MM.1S (cell line): ENCODE measurements around the gene IFITM1.

ENCODE experiments used
- DNase-seq: peaks from one replicate; pipeline ENCODE4 v3.0.0-alpha.2; 2015
- H2AFZ ChIP-seq: fragments of 300-600 bp; sonication (generic); 2 replicates; pipeline ENCODE4 v1.6.0; 2016; ENCODE audit warnings: antibody characterized with exemption, low read length
- H3F3A ChIP-seq: fragments of 300-600 bp; sonication (generic); 2 replicates; pipeline ENCODE4 v1.6.1; 2016; ENCODE audit warnings: mild to moderate bottlenecking, antibody characterized with exemption, low read length, moderate library complexity, mixed read lengths; ENCODE audit not compliant: insufficient read depth
- H3K27ac ChIP-seq: fragments of 300-600 bp; sonication (generic); 2 replicates; pipeline ENCODE4 v1.5.1; 2016; ENCODE audit warnings: mild to moderate bottlenecking, low read length
- H3K27me3 ChIP-seq: fragments of 300-600 bp; sonication (generic); replicated peaks from 2 replicates; pipeline ENCODE4 v1.6.0; 2016; ENCODE audit warnings: low read length; ENCODE audit not compliant: insufficient read depth
- H3K36me3 ChIP-seq: fragments of 300-600 bp; sonication (generic); replicated peaks from 2 replicates; pipeline ENCODE4 v1.6.1; 2016; ENCODE audit warnings: mild to moderate bottlenecking, low read length, mixed read lengths; ENCODE audit not compliant: insufficient read depth
- H3K4me1 ChIP-seq: fragments of 300-600 bp; sonication (generic); 2 replicates; pipeline ENCODE4 v1.6.1; 2016; ENCODE audit warnings: low read length, mixed read lengths
- H3K4me2 ChIP-seq: fragments of 300-600 bp; sonication (generic); 2 replicates; pipeline ENCODE4 v1.6.0; 2016; ENCODE audit warnings: low read depth, low read length
- H3K4me3 ChIP-seq: fragments of 300-600 bp; sonication (generic); 2 replicates; pipeline ENCODE4 v1.5.1; 2016; ENCODE audit warnings: low read length, mixed read lengths
- H3K79me2 ChIP-seq: fragments of 300-600 bp; sonication (generic); 2 replicates; pipeline ENCODE4 v1.6.1; 2016; ENCODE audit warnings: mixed run types, low read length, mixed read lengths
- H3K9ac ChIP-seq: fragments of 300-600 bp; sonication (generic); 2 replicates; pipeline ENCODE4 v1.6.1; 2016; ENCODE audit warnings: low read length, mixed read lengths
- H3K9me2 ChIP-seq: fragments of 300-600 bp; sonication (generic); replicated peaks from 2 replicates; pipeline ENCODE4 v1.6.1; 2016; ENCODE audit warnings: mild to moderate bottlenecking, low read length, mixed read lengths; ENCODE audit not compliant: insufficient read depth
- H3K9me3 ChIP-seq: fragments of 300-600 bp; sonication (generic); replicated peaks from 2 replicates; pipeline ENCODE4 v1.6.1; 2016; ENCODE audit warnings: mild to moderate bottlenecking, low read length, mixed read lengths; ENCODE audit not compliant: insufficient read depth
- H4K20me1 ChIP-seq: fragments of 300-600 bp; sonication (generic); 2 replicates; pipeline ENCODE4 v1.6.1; 2016; ENCODE audit warnings: mild to moderate bottlenecking, low read length, moderate library complexity, mixed read lengths; ENCODE audit not compliant: insufficient read depth
- EZH2 ChIP-seq: fragments of 300-600 bp; sonication (generic); optimal IDR thresholded peaks from 2 replicates; pipeline ENCODE3; 2017; ENCODE audit warnings: low read depth, mild to moderate bottlenecking, antibody characterized with exemption, low read length, mixed read lengths
- EZH2phosphoT487 ChIP-seq: fragments of 300-600 bp; sonication (generic); IDR thresholded peaks from 2 replicates; pipeline ENCODE4 v1.6.1; 2018; ENCODE audit warnings: antibody characterized with exemption, low read length
- TF ChIP-seq, protein P1 (sequence below): fragments of 300-600 bp; sonication (generic); IDR thresholded peaks from 2 replicates; pipeline ENCODE4 v1.5.1; 2016; ENCODE audit warnings: antibody characterized with exemption, low read length, mixed read lengths

The IFITM1 gene

DNA sequence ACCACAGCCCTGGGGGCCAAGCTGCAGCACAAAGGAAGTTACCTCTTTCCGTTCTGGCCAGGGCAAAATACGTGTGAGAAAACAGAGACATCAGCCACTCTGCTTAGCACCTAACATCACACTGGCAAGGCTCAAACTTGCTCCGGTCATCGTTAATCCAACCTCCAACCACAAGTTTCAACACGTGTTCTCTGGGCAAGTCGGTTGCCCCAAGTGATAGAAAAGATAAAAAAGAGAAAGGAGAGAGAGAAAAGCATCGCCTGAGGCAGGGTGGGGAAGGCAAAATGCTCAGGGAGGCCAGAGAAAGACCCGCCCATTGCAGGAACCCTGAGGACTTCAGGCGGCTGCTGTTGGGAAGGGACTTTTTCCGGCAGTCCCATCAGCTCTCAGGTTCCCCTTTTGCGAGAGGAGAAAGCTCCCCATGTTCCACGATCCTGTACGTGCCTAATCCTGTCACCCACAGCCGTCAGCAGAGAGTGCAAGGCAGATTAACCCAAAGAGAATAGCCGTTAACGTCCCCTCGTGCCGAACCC, 36.9 kb downstream of the IFITM1 start:
- Histone ChIP-seq H3K4me2 (peak overlapping the region; percentile 67), H3K27ac (no peak overlapping the region), H3K4me1 (peaks cover 17% of the 10 kb centered on the region)

DNA sequence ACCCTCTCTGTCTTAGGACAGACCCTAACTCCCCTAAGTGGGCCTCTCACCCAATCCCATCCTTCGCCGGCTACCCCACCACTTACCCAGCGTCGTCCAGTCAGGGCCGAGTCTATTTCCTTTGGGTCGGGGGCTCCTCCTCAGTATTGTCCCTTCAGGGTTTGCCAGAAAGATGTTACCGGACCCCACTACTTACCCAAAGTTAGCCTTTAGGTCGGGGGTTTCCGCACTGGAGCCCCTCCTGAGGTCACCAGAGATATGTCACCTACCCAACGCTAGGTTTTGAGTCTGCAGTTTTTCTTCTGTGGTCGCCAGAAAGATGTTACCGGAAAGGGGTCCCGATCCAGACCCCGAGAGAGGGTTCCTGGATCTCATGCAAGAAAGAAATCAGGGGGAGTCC, 37.6 kb downstream of the IFITM1 start:
- no peaks in the 10 kb centered on the region for H3K36me3 ChIP-seq
- TF ChIP-seq EZH2 = no peak
- TF ChIP-seq, protein P1, sequence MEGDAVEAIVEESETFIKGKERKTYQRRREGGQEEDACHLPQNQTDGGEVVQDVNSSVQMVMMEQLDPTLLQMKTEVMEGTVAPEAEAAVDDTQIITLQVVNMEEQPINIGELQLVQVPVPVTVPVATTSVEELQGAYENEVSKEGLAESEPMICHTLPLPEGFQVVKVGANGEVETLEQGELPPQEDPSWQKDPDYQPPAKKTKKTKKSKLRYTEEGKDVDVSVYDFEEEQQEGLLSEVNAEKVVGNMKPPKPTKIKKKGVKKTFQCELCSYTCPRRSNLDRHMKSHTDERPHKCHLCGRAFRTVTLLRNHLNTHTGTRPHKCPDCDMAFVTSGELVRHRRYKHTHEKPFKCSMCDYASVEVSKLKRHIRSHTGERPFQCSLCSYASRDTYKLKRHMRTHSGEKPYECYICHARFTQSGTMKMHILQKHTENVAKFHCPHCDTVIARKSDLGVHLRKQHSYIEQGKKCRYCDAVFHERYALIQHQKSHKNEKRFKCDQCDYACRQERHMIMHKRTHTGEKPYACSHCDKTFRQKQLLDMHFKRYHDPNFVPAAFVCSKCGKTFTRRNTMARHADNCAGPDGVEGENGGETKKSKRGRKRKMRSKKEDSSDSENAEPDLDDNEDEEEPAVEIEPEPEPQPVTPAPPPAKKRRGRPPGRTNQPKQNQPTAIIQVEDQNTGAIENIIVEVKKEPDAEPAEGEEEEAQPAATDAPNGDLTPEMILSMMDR = no peak
- TF ChIP-seq EZH2phosphoT487 = no peak
- H3K4me3 ChIP-seq = peak overlapping the region; percentile 16; the same call in 1 of the 2 replicates
- peaks cover 12% of the 10 kb centered on the region for H3F3A ChIP-seq
- DNase-seq = no peak
- no peak overlapping the region for H3K27ac ChIP-seq
- H2AFZ ChIP-seq = no peak overlapping the region
- no peaks in the 10 kb centered on the region for H4K20me1 ChIP-seq
- peaks cover 17% of the 10 kb centered on the region for H3K4me1 ChIP-seq
- no peak overlapping the region for H3K9ac ChIP-seq
- H3K27me3 ChIP-seq = peaks cover 72% of the 10 kb centered on the region
- H3K9me2 ChIP-seq = no peaks in the 10 kb centered on the region
- no peaks in the 10 kb centered on the region for H3K9me3 ChIP-seq
- H3K4me2 ChIP-seq = peak overlapping the region; percentile 67; the same call in 1 of the 2 replicates
- H3K79me2 ChIP-seq = no peaks in the 10 kb centered on the region

More for the DNA sequence above, 36.9 kb downstream of the IFITM1 start:
- Histone ChIP-seq H2AFZ (0 out of 2 replicates have a peak overlapping the region, but pooled peaks have one; percentile 14), H3K36me3 (no peaks in the 10 kb centered on the region), H3K27me3 (peaks cover 74% of the 10 kb centered on the region), H3K9ac (no peak overlapping the region), H3F3A (peaks cover 12% of the 10 kb centered on the region), H4K20me1 (no peaks in the 10 kb centered on the region), H3K9me2 (no peaks in the 10 kb centered on the region), H3K4me3 (peak overlapping the region; percentile 16; the same call in 1 of the 2 replicates), H3K9me3 (no peaks in the 10 kb centered on the region), H3K79me2 (no peaks in the 10 kb centered on the region)
- TF ChIP-seq, protein P1 = no peak
- DNase-seq = peak; percentile 82

DNA sequence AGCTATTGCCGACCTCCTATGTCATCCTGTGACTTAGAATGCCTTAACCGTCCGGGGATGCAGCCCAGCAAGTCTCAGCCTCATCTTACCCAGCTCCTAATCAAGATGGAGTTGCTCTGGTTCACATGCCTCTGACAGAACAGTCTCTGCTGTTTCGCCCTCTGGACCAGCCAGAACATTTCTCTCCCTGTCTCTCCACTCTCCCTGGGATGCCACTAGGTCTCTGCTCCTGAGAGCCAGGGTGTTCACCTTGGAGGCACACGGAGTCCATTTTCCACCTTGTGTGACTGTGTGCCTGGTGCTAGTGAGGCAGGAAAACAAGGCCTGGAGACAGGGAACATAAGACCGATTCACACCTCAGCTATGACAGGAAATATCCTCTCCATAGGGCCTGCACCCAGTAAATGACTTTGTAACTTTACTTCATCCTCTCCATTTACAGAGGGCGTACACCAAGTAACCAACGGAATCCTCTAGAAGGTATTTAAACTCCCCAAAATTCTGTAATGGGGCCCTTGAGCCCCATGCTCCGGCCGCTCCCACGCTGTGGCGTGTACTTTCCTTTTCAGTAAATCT, 38.7 kb downstream of the IFITM1 start:
- no peak overlapping the region for H3K27ac ChIP-seq

More for the DNA sequence above, 38.7 kb downstream of the IFITM1 start:
- peaks cover 12% of the 10 kb centered on the region for H3F3A ChIP-seq
- peaks cover 17% of the 10 kb centered on the region for H3K4me1 ChIP-seq
- no peaks in the 10 kb centered on the region for H3K79me2 ChIP-seq
- H4K20me1 ChIP-seq = no peaks in the 10 kb centered on the region
- H3K9me3 ChIP-seq = no peaks in the 10 kb centered on the region
- DNase-seq = no peak
- H3K36me3 ChIP-seq = no peaks in the 10 kb centered on the region
- peaks cover 61% of the 10 kb centered on the region for H3K27me3 ChIP-seq
- no peak overlapping the region for H3K4me2 ChIP-seq
- no peak overlapping the region for H3K9ac ChIP-seq
- TF ChIP-seq EZH2 (no peak), EZH2phosphoT487 (no peak)
- TF ChIP-seq, protein P1 = no peak
- H3K4me3 ChIP-seq = no peak overlapping the region
- H2AFZ ChIP-seq = no peak overlapping the region
- H3K9me2 ChIP-seq = no peaks in the 10 kb centered on the region
